Measurements from ENCODE around the gene GPR87.

GRCh38 chr3:151265166-151265565 lies 51.5 kb downstream of the GPR87 start:
- TF ChIP-seq ZNF565 (CRISPR knock-in tag; conservative IDR thresholded peaks at IDR 0.05; ENCODE audit: low read depth) = no peak
- no peak for TF ChIP-seq ARNTL (CRISPR knock-in tag; IDR thresholded peaks at IDR 0.05; ENCODE audit: borderline replicate concordance, low read depth)
- TF ChIP-seq PPARA (CRISPR knock-in tag; IDR thresholded peaks at IDR 0.05; ENCODE audit: borderline replicate concordance) = no peak
- TF ChIP-seq PATZ1 (CRISPR knock-in tag; IDR thresholded peaks at IDR 0.05; ENCODE audit: borderline replicate concordance) = no peak
- no peak for TF ChIP-seq ZNF8 (CRISPR knock-in tag; IDR thresholded peaks at IDR 0.05)
- TF ChIP-seq ZC3H10 (CRISPR knock-in tag; IDR thresholded peaks at IDR 0.05) = no peak
- TF ChIP-seq TCF4 (CRISPR knock-in tag; IDR thresholded peaks at IDR 0.05; ENCODE audit: borderline replicate concordance) = no peak
- no peak for TF ChIP-seq TOX (CRISPR knock-in tag; IDR thresholded peaks at IDR 0.05; ENCODE audit: borderline replicate concordance)
- TF ChIP-seq TSHZ2 (CRISPR knock-in tag; IDR thresholded peaks at IDR 0.05) = no peak
- TF ChIP-seq, protein P1, sequence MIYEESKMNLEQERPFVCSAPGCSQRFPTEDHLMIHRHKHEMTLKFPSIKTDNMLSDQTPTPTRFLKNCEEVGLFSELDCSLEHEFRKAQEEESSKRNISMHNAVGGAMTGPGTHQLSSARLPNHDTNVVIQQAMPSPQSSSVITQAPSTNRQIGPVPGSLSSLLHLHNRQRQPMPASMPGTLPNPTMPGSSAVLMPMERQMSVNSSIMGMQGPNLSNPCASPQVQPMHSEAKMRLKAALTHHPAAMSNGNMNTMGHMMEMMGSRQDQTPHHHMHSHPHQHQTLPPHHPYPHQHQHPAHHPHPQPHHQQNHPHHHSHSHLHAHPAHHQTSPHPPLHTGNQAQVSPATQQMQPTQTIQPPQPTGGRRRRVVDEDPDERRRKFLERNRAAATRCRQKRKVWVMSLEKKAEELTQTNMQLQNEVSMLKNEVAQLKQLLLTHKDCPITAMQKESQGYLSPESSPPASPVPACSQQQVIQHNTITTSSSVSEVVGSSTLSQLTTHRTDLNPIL (CRISPR knock-in tag; IDR thresholded peaks at IDR 0.05; ENCODE audit: low read depth) = no peak
- TF ChIP-seq RARB (CRISPR knock-in tag; IDR thresholded peaks at IDR 0.05) = no peak
- no peak for TF ChIP-seq OSR1 (CRISPR knock-in tag; IDR thresholded peaks at IDR 0.05)
